ENCODE data around the gene FBXO8. TPM values are rescaled to one million over a fixed set of nuclear protein-coding genes. Genes with fewer than 3 reads are reported as not detected.

The FBXO8 gene
- total RNA-seq, 1 donor, result 35.9 TPM

GRCh38 chr4:174213731-174214100 is 69.8 kb downstream of the FBXO8 start:
- H3K4me3 ChIP-seq (ENCODE audit: low read length), result no peak overlapping the region
- peaks cover 42% of the 10 kb centered on the region for H3K4me1 ChIP-seq (ENCODE audit: insufficient read depth, low read length)
- no peaks in the 10 kb centered on the region for H3K9me3 ChIP-seq (ENCODE audit: low read depth, low read length)
- H3K27me3 ChIP-seq (ENCODE audit: insufficient read depth, low read length), result peaks cover 97% of the 10 kb centered on the region

- Histone ChIP-seq H3K9me3 (ENCODE audit: low read depth, low read length) (no peaks in the 10 kb centered on the region), H3K27me3 (ENCODE audit: insufficient read depth, low read length) (peaks cover 97% of the 10 kb centered on the region), H3K4me1 (ENCODE audit: insufficient read depth, low read length) (peaks cover 27% of the 10 kb centered on the region), H3K4me3 (ENCODE audit: low read length) (no peak overlapping the region)
Observed at GRCh38 chr4:174212061-174212460, 71.4 kb downstream of the FBXO8 start.

GRCh38 chr4:174211622-174212044 is 71.8 kb downstream of the FBXO8 start:
- Histone ChIP-seq H3K4me3 (ENCODE audit: low read length) (no peak overlapping the region), H3K27me3 (ENCODE audit: insufficient read depth, low read length) (peaks cover 97% of the 10 kb centered on the region), H3K4me1 (ENCODE audit: insufficient read depth, low read length) (peaks cover 23% of the 10 kb centered on the region), H3K9me3 (ENCODE audit: low read depth, low read length) (no peaks in the 10 kb centered on the region)

GRCh38 chr4:174210952-174211490 is 72.4 kb downstream of the FBXO8 start:
- no peaks in the 10 kb centered on the region for H3K9me3 ChIP-seq (ENCODE audit: low read depth, low read length)
- H3K4me3 ChIP-seq (ENCODE audit: low read length), result no peak overlapping the region
- H3K27me3 ChIP-seq (ENCODE audit: insufficient read depth, low read length), result peaks cover 94% of the 10 kb centered on the region
- peaks cover 21% of the 10 kb centered on the region for H3K4me1 ChIP-seq (ENCODE audit: insufficient read depth, low read length)

- no peaks in the 10 kb centered on the region for H3K9me3 ChIP-seq (ENCODE audit: low read depth, low read length)
- H3K4me1 ChIP-seq (ENCODE audit: insufficient read depth, low read length), result peaks cover 21% of the 10 kb centered on the region
- no peak overlapping the region for H3K4me3 ChIP-seq (ENCODE audit: low read length)
- H3K27me3 ChIP-seq (ENCODE audit: insufficient read depth, low read length), result peaks cover 89% of the 10 kb centered on the region
Observed at GRCh38 chr4:174210354-174210753, 73.1 kb downstream of the FBXO8 start.

- H3K9me3 ChIP-seq (ENCODE audit: low read depth, low read length), result no peaks in the 10 kb centered on the region
- H3K4me3 ChIP-seq (ENCODE audit: low read length), result no peak overlapping the region
- peaks cover 79% of the 10 kb centered on the region for H3K27me3 ChIP-seq (ENCODE audit: insufficient read depth, low read length)
- H3K4me1 ChIP-seq (ENCODE audit: insufficient read depth, low read length), result peaks cover 15% of the 10 kb centered on the region
Observed at GRCh38 chr4:174209341-174209740, 74.1 kb downstream of the FBXO8 start.

GRCh38 chr4:174207367-174207766 is 76.1 kb downstream of the FBXO8 start:
- no peak overlapping the region for H3K4me3 ChIP-seq (ENCODE audit: low read length)
- H3K27me3 ChIP-seq (ENCODE audit: insufficient read depth, low read length), result peaks cover 61% of the 10 kb centered on the region
- H3K9me3 ChIP-seq (ENCODE audit: low read depth, low read length), result no peaks in the 10 kb centered on the region
- peaks cover 6% of the 10 kb centered on the region for H3K4me1 ChIP-seq (ENCODE audit: insufficient read depth, low read length)

- peaks cover 45% of the 10 kb centered on the region for H3K27me3 ChIP-seq (ENCODE audit: insufficient read depth, low read length)
- no peaks in the 10 kb centered on the region for H3K9me3 ChIP-seq (ENCODE audit: low read depth, low read length)
- no peak overlapping the region for H3K4me3 ChIP-seq (ENCODE audit: low read length)
- no peaks in the 10 kb centered on the region for H3K4me1 ChIP-seq (ENCODE audit: insufficient read depth, low read length)
Observed at GRCh38 chr4:174204164-174204831, 79.2 kb downstream of the FBXO8 start.

- Histone ChIP-seq H3K4me3 (ENCODE audit: low read length) (no peak overlapping the region), H3K4me1 (ENCODE audit: insufficient read depth, low read length) (no peaks in the 10 kb centered on the region), H3K27me3 (ENCODE audit: insufficient read depth, low read length) (peaks cover 27% of the 10 kb centered on the region), H3K9me3 (ENCODE audit: low read depth, low read length) (no peaks in the 10 kb centered on the region)
Observed at GRCh38 chr4:174201871-174202270, 81.6 kb downstream of the FBXO8 start.

- H3K4me1 ChIP-seq (ENCODE audit: insufficient read depth, low read length), result no peaks in the 10 kb centered on the region
- no peak overlapping the region for H3K4me3 ChIP-seq (ENCODE audit: low read length)
- H3K27me3 ChIP-seq (ENCODE audit: insufficient read depth, low read length), result peaks cover 33% of the 10 kb centered on the region
- no peaks in the 10 kb centered on the region for H3K9me3 ChIP-seq (ENCODE audit: low read depth, low read length)
Observed at GRCh38 chr4:174199735-174200134, 83.7 kb downstream of the FBXO8 start.

- Histone ChIP-seq H3K4me1 (ENCODE audit: insufficient read depth, low read length) (no peaks in the 10 kb centered on the region), H3K27me3 (ENCODE audit: insufficient read depth, low read length) (peaks cover 40% of the 10 kb centered on the region), H3K4me3 (ENCODE audit: low read length) (no peak overlapping the region), H3K9me3 (ENCODE audit: low read depth, low read length) (no peaks in the 10 kb centered on the region)
Observed at GRCh38 chr4:174198828-174199227, 84.6 kb downstream of the FBXO8 start.

GRCh38 chr4:174198396-174198795 is 85.1 kb downstream of the FBXO8 start:
- H3K9me3 ChIP-seq (ENCODE audit: low read depth, low read length), result no peaks in the 10 kb centered on the region
- no peaks in the 10 kb centered on the region for H3K4me1 ChIP-seq (ENCODE audit: insufficient read depth, low read length)
- no peak overlapping the region for H3K4me3 ChIP-seq (ENCODE audit: low read length)
- H3K27me3 ChIP-seq (ENCODE audit: insufficient read depth, low read length), result peaks cover 40% of the 10 kb centered on the region

GRCh38 chr4:174193438-174194374 is 89.8 kb downstream of the FBXO8 start:
- no peak overlapping the region for H3K4me3 ChIP-seq (ENCODE audit: low read length)
- H3K27me3 ChIP-seq (ENCODE audit: insufficient read depth, low read length), result peaks cover 25% of the 10 kb centered on the region
- H3K4me1 ChIP-seq (ENCODE audit: insufficient read depth, low read length), result no peaks in the 10 kb centered on the region
- H3K9me3 ChIP-seq (ENCODE audit: low read depth, low read length), result no peaks in the 10 kb centered on the region

- no peaks in the 10 kb centered on the region for H3K9me3 ChIP-seq (ENCODE audit: low read depth, low read length)
- no peak overlapping the region for H3K4me3 ChIP-seq (ENCODE audit: low read length)
- H3K4me1 ChIP-seq (ENCODE audit: insufficient read depth, low read length), result no peaks in the 10 kb centered on the region
- H3K27me3 ChIP-seq (ENCODE audit: insufficient read depth, low read length), result peaks cover 26% of the 10 kb centered on the region
Observed at GRCh38 chr4:174192943-174193342, 90.5 kb downstream of the FBXO8 start.

- Histone ChIP-seq H3K9me3 (ENCODE audit: low read depth, low read length) (no peaks in the 10 kb centered on the region), H3K4me1 (ENCODE audit: insufficient read depth, low read length) (no peaks in the 10 kb centered on the region)
Observed at GRCh38 chr4:174190832-174191500, 92.5 kb downstream of the FBXO8 start.

More at GRCh38 chr4:174190832-174191500, 92.5 kb downstream of the FBXO8 start:
- Histone ChIP-seq H3K27me3 (ENCODE audit: insufficient read depth, low read length) (peaks cover 24% of the 10 kb centered on the region), H3K4me3 (ENCODE audit: low read length) (no peak overlapping the region)

All from mononuclear cell (primary cell).